ENCODE results near the gene TNRC6C.

The TNRC6C gene

GRCh38 chr17:78031435-78031834 is 72.9 kb downstream of the TNRC6C start:
- no peak overlapping the region for H3K27ac Mint-ChIP-seq
- H3K4me3 Mint-ChIP-seq = no peak overlapping the region
- H3K27me3 Mint-ChIP-seq = no peaks in the 10 kb centered on the region
- no peaks in the 10 kb centered on the region for H3K9me3 Mint-ChIP-seq (ENCODE audit: low read depth)
- H3K36me3 Mint-ChIP-seq = peaks cover 5% of the 10 kb centered on the region
- peaks cover 27% of the 10 kb centered on the region for H3K4me1 Mint-ChIP-seq (ENCODE audit: low read depth)

GRCh38 chr17:78032166-78032565 is 73.7 kb downstream of the TNRC6C start:
- H3K4me1 Mint-ChIP-seq (ENCODE audit: low read depth) = peaks cover 19% of the 10 kb centered on the region
- H3K36me3 Mint-ChIP-seq = peaks cover 5% of the 10 kb centered on the region
- H3K4me3 Mint-ChIP-seq = no peak overlapping the region
- H3K27me3 Mint-ChIP-seq = no peaks in the 10 kb centered on the region
- no peaks in the 10 kb centered on the region for H3K9me3 Mint-ChIP-seq (ENCODE audit: low read depth)
- H3K27ac Mint-ChIP-seq = peak overlapping the region; percentile 30

- H3K9me3 Mint-ChIP-seq (ENCODE audit: low read depth) = no peaks in the 10 kb centered on the region
- H3K4me3 Mint-ChIP-seq = no peak overlapping the region
- H3K4me1 Mint-ChIP-seq (ENCODE audit: low read depth) = peaks cover 10% of the 10 kb centered on the region
- peaks cover 5% of the 10 kb centered on the region for H3K36me3 Mint-ChIP-seq
- peak overlapping the region; percentile 47 for H3K27ac Mint-ChIP-seq
- no peaks in the 10 kb centered on the region for H3K27me3 Mint-ChIP-seq
These were observed 76.1 kb downstream of the TNRC6C start for GRCh38 chr17:78034429-78035091.

GRCh38 chr17:78037280-78037679 is 78.8 kb downstream of the TNRC6C start:
- Mint-ChIP-seq H3K27ac (no peak overlapping the region), H3K36me3 (peaks cover 8% of the 10 kb centered on the region), H3K4me1 (ENCODE audit: low read depth) (peaks cover 24% of the 10 kb centered on the region)

GRCh38 chr17:78038748-78039288 is 80.3 kb downstream of the TNRC6C start:
- Mint-ChIP-seq H3K27me3 (no peaks in the 10 kb centered on the region), H3K27ac (peak overlapping the region; percentile 35), H3K36me3 (peaks cover 9% of the 10 kb centered on the region), H3K4me3 (no peak overlapping the region), H3K9me3 (ENCODE audit: low read depth) (no peaks in the 10 kb centered on the region), H3K4me1 (ENCODE audit: low read depth) (peaks cover 31% of the 10 kb centered on the region)

More at GRCh38 chr17:78037280-78037679, 78.8 kb downstream of the TNRC6C start:
- Mint-ChIP-seq H3K9me3 (ENCODE audit: low read depth) (no peaks in the 10 kb centered on the region), H3K4me3 (no peak overlapping the region), H3K27me3 (no peaks in the 10 kb centered on the region)

- peaks cover 38% of the 10 kb centered on the region for H3K4me1 Mint-ChIP-seq (ENCODE audit: low read depth)
- H3K4me3 Mint-ChIP-seq = no peak overlapping the region
- peaks cover 9% of the 10 kb centered on the region for H3K36me3 Mint-ChIP-seq
- H3K27ac Mint-ChIP-seq = peak overlapping the region; percentile 4
- H3K9me3 Mint-ChIP-seq (ENCODE audit: low read depth) = no peaks in the 10 kb centered on the region
- no peaks in the 10 kb centered on the region for H3K27me3 Mint-ChIP-seq
These were observed 81.1 kb downstream of the TNRC6C start for GRCh38 chr17:78039581-78039980.

GRCh38 chr17:78040440-78041385 is 82.2 kb downstream of the TNRC6C start:
- Mint-ChIP-seq H3K4me3 (peak overlapping the region; percentile 66), H3K36me3 (peaks cover 14% of the 10 kb centered on the region), H3K27ac (peak overlapping the region; percentile 79), H3K27me3 (no peaks in the 10 kb centered on the region), H3K4me1 (ENCODE audit: low read depth) (peaks cover 47% of the 10 kb centered on the region), H3K9me3 (ENCODE audit: low read depth) (no peaks in the 10 kb centered on the region)

- H3K4me1 Mint-ChIP-seq (ENCODE audit: low read depth) = peaks cover 50% of the 10 kb centered on the region
- no peaks in the 10 kb centered on the region for H3K9me3 Mint-ChIP-seq (ENCODE audit: low read depth)
- H3K27me3 Mint-ChIP-seq = no peaks in the 10 kb centered on the region
- peak overlapping the region; percentile 66 for H3K4me3 Mint-ChIP-seq
- H3K36me3 Mint-ChIP-seq = peaks cover 14% of the 10 kb centered on the region
- peak overlapping the region; percentile 79 for H3K27ac Mint-ChIP-seq
These were observed 83.1 kb downstream of the TNRC6C start for GRCh38 chr17:78041386-78042179.

GRCh38 chr17:78042542-78042941 is 84.0 kb downstream of the TNRC6C start:
- peaks cover 14% of the 10 kb centered on the region for H3K36me3 Mint-ChIP-seq
- peak overlapping the region; percentile 2 for H3K27ac Mint-ChIP-seq
- H3K4me3 Mint-ChIP-seq = no peak overlapping the region
- H3K4me1 Mint-ChIP-seq (ENCODE audit: low read depth) = peaks cover 52% of the 10 kb centered on the region
- H3K27me3 Mint-ChIP-seq = no peaks in the 10 kb centered on the region
- no peaks in the 10 kb centered on the region for H3K9me3 Mint-ChIP-seq (ENCODE audit: low read depth)

GRCh38 chr17:78043031-78043430 is 84.5 kb downstream of the TNRC6C start:
- Mint-ChIP-seq H3K9me3 (ENCODE audit: low read depth) (no peaks in the 10 kb centered on the region), H3K27me3 (no peaks in the 10 kb centered on the region), H3K4me3 (no peak overlapping the region), H3K36me3 (peaks cover 14% of the 10 kb centered on the region), H3K27ac (no peak overlapping the region), H3K4me1 (ENCODE audit: low read depth) (peaks cover 52% of the 10 kb centered on the region)

- H3K4me3 Mint-ChIP-seq = no peak overlapping the region
- H3K27me3 Mint-ChIP-seq = no peaks in the 10 kb centered on the region
- H3K4me1 Mint-ChIP-seq (ENCODE audit: low read depth) = peaks cover 56% of the 10 kb centered on the region
- peaks cover 17% of the 10 kb centered on the region for H3K36me3 Mint-ChIP-seq
- H3K27ac Mint-ChIP-seq = peak overlapping the region; percentile 55
- no peaks in the 10 kb centered on the region for H3K9me3 Mint-ChIP-seq (ENCODE audit: low read depth)
These were observed 85.9 kb downstream of the TNRC6C start for GRCh38 chr17:78044280-78044835.

- peaks cover 52% of the 10 kb centered on the region for H3K4me1 Mint-ChIP-seq (ENCODE audit: low read depth)
- no peak overlapping the region for H3K4me3 Mint-ChIP-seq
- no peaks in the 10 kb centered on the region for H3K27me3 Mint-ChIP-seq
- H3K36me3 Mint-ChIP-seq = peaks cover 17% of the 10 kb centered on the region
- H3K27ac Mint-ChIP-seq = no peak overlapping the region
- H3K9me3 Mint-ChIP-seq (ENCODE audit: low read depth) = no peaks in the 10 kb centered on the region
These were observed 86.8 kb downstream of the TNRC6C start for GRCh38 chr17:78045316-78045715.

- no peaks in the 10 kb centered on the region for H3K27me3 Mint-ChIP-seq
- H3K4me3 Mint-ChIP-seq = no peak overlapping the region
- H3K36me3 Mint-ChIP-seq = peaks cover 15% of the 10 kb centered on the region
- no peaks in the 10 kb centered on the region for H3K9me3 Mint-ChIP-seq (ENCODE audit: low read depth)
- H3K27ac Mint-ChIP-seq = no peak overlapping the region
- peaks cover 48% of the 10 kb centered on the region for H3K4me1 Mint-ChIP-seq (ENCODE audit: low read depth)
These were observed 88.4 kb downstream of the TNRC6C start for GRCh38 chr17:78046923-78047322.
